Activated CD4-positive, alpha-beta T cell treated with anti-CD3 and anti-CD28 coated beads, Interleukin-2, Interleukin-6, amounts not matched to agents 100 ng/mL and 50 ng/mL, durations not matched to agents 16 hours and 8 hours (primary cell): ENCODE results near the gene OR2A2.
"Not testable (repeated sequence)": the region's sequence is repeated elsewhere in the genome, so short reads cannot be mapped to it uniquely, and the experiment has no call there.

Source experiments
- DNase-seq: peaks from one replicate; pipeline ENCODE4 v3.0.0-alpha.2; 2020

Gene OR2A2, protein sequence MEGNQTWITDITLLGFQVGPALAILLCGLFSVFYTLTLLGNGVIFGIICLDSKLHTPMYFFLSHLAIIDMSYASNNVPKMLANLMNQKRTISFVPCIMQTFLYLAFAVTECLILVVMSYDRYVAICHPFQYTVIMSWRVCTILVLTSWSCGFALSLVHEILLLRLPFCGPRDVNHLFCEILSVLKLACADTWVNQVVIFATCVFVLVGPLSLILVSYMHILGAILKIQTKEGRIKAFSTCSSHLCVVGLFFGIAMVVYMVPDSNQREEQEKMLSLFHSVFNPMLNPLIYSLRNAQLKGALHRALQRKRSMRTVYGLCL

DNA sequence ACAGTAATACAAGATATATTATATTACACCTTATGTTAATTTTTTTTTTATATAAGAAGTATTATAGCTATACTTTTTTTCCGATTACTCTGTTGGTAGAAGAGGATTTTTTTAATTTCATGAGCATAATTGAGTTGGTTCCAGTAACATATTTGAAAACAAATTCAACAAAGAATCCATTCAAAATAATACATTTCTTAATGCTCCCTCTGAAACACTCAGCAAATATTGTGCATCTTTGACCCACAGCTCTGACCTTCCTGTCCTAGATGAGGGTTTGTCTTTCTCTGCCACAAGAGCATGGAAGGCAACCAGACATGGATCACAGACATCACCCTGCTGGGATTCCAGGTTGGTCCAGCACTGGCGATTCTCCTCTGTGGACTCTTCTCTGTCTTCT, at the start of gene OR2A2:
OR2A2 (plus strand) TSS at position 301 of the 400 bp plus-strand sequence; CDS start at position 301, 0 bp downstream.
- DNase-seq, result no peak

DNA sequence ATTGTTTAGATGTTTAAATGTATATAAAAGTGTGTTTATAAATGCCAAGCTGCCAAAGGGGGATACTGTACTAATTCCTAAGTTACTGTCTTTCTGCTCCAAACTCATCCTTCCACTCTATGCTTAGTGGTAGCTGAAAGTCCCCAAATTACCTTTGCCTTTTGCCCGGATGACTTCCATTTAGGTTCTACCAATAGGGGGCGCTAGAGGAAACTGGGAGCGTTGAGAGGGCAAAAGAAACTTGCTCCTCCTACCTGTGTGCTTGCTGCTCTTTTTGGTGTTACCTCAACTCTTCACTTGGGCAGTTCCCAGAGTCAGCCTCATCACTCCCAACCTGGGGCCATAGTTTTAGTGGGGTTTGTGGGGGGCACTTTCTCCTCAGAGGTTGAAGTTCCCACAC, 45.7 kb upstream of the OR2A2 start:
- peak; percentile 21 for DNase-seq

DNA sequence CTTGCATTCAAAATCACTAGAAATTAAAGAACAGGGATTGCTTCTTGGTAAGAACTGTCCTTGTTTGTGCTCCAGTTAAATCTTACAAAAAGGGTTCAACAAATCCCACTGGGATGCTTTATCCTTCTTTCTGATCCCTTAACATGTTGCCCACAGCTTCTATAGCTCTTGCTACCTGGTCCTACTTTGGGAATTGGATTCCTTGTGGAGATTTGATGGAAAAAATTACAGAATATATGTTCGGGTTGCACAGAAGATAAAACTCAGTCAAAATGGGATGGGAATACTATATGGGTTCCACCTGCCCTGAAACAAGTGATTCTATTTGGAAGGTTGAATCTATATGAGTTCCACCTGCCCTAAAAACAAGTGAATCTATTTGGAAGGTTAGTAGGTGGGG, 39.9 kb upstream of the OR2A2 start, which contains the start of gene OR2A25:
OR2A25 (plus strand) TSS at position 301 of the 400 bp plus-strand sequence. CDS start 4,409 bp downstream, outside the sequence.
- DNase-seq, result no peak

DNA sequence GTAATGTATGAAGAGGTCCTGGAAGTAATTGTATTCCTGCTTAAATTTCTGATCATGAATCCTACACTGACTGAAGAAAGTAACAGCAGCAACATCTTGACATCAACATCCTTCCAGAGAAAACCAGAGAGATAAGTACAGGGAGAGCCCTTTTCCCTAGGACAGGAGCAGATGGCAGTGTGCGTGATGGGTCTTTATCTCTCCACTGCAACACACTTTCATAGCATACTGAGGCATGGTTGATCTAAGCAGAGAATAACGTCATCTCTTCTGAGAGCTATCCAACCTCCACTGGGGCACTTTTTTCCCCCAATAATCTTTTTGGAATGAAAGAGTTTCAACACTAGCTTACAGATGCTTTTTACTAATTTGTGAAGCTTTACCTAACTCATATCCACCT, 39.4 kb upstream of the OR2A2 start:
- DNase-seq, result no peak

DNA sequence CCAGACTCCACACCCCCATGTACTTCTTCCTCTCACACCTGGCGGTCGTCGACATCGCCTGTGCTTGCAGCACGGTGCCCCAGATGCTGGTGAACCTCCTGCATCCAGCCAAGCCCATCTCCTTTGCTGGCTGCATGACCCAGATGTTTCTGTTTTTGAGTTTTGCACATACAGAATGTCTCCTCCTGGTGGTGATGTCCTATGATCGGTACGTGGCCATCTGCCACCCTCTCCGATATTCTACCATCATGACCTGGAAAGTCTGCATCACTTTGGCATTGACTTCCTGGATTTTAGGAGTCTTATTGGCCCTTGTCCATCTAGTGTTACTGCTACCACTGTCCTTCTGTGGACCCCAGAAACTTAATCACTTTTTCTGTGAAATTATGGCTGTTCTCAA, 35.0 kb upstream of the OR2A2 start:
- DNase-seq, result no peak

DNA sequence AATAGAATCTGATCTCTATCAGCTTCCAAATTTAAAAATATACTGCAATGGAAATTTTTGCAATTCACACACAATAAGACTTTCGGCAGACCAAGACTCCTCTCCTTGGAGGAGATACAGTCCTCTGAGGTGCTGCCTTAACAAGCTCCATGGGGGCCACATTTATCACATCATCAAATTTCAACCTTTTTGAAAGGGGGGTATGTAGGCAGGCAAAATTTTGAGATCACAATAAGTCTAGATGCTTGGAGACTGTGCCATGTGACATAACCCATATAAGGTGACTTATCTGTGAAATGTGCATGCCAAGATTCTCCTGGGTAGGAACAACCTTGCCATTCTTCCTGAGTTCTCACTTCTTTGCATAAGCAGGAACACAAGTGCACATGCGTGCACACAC, 23.4 kb upstream of the OR2A2 start, which contains the start of gene OR2A12:
OR2A12 (plus strand) TSS at position 301 of the 400 bp plus-strand sequence. CDS start 8,830 bp downstream, outside the sequence.
- no peak for DNase-seq

DNA sequence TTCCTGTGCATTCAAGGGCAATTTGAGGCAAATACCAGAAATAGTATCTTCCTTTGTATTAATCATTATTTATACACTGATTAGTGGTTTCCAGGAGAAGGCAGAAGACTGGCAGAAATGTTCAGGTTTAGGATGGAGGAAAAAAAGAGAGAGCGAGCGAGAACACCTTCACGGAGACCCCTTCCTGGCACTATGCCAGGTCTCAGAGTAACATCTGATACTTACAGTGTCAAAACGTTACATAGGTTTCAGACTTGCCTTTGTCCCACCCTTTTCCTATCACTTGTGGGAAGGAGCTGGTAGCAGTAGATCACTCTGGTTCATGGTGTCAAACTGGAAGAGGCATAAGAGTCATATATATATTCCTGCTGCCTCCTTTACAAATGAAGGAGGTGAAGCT, 22.7 kb upstream of the OR2A2 start:
- no peak for DNase-seq

DNA sequence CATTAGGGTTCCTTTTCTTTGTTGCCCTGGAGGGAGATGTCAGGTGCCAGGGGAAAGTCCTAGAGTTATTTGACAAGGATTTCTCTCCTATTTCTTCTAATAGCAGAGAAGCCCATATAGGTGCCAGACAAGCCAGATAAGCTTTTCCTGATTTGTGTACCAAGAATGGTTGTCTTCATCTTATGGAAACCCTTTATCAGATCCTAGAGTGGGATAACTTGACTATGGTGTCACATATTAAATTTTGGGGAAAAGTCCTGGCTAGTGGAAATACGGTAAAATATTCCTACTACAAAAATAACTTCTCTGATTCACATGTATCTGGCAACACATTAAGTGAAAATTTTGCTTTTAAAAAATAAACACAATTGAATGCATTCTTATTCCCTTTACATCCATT, 22.2 kb upstream of the OR2A2 start:
- no peak for DNase-seq

DNA sequence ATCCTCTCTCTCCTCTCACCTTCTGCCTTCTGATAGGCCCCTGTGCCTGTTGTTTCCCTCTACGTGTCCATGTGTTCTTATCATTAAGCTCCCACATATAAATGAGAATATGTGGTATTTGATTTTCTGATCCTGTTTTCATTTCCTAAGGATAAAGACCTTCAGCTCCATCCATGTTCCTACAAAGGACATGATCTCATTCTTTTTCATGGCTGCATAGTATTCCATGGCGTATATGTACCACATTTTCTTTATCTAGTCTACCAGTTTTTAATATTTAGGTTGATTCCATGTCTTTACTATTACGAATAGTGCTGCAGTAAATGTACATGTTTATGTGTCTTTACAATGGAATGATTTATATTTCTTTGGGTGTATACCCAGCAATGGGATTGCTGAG, 18.7 kb upstream of the OR2A2 start:
- no peak for DNase-seq

DNA sequence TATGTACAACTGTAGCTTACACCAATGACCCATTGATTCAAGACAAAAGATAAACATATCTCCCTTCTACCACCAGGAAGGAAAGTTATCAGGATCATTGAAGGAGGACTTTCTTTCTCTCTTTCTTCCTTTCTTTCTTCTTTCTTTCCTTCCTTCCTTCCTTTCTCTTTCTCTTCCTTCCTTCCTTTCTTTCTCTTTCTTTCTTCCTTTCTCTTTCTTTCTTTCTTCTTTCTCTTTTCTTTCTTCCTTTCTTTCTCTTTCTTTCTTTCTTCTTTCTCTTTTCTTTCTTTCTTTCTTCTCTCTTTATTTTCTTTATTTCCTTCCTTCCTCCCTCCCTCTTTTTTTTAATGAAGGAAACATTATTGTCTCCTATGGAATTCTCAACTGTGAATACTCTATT, 10.6 kb upstream of the OR2A2 start:
- DNase-seq, result no peak

DNA sequence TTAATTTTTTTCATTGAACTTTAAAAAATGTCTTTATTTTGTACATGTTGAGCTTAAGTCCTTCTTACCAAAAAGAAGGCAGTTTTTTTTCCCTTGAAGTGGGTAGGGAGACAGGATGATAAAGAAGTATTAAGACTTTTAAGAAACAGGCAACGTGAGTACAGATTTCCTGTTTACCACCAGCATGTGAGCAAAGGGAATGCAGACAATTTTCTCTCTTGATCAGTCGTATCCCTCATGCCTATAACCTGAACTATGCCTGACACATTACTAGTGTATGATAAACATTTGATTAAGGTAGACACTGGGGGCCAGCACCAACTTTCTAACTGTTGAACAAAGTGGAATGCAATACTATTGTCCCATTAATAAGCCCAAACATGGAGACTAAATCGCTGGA, 8.8 kb upstream of the OR2A2 start:
- no peak for DNase-seq

DNA sequence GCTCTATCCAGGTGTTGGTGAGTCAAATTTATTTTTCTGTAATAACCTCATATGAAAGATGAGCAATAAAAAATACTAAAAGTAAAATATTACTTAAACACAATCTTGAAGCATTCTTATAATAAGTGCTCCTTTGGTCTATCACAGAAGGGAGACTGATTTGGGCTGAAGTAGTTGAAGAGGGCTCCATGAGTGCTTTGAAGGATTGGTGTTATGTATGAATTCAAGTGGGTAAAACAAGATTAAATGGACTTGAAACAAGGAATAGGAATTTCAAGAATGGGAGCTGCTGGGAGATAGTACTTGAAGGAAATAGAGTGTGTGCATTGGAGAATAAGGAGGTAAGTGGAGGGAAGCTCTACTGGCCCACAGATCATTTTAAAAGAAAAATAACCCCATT, 7.3 kb upstream of the OR2A2 start:
- DNase-seq, result no peak

DNA sequence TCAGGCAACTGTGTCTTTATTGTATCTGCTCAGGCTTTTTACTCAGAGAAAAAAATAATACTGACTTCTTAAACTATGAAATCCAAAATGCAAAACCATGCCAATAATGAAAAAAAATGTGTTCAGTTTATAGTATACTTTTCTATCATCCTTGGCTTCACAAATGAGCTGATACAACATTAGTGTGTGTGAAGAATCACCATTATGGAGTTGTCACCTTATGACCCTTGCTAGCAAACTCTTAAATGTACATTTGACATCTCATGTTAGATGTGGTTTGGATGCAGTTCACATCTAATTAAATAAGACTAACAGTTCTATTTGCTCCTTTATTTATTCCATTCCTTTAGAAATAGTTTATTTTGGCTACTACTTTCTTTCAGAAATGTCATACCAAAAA, 4.2 kb upstream of the OR2A2 start:
- DNase-seq, result no peak

DNA sequence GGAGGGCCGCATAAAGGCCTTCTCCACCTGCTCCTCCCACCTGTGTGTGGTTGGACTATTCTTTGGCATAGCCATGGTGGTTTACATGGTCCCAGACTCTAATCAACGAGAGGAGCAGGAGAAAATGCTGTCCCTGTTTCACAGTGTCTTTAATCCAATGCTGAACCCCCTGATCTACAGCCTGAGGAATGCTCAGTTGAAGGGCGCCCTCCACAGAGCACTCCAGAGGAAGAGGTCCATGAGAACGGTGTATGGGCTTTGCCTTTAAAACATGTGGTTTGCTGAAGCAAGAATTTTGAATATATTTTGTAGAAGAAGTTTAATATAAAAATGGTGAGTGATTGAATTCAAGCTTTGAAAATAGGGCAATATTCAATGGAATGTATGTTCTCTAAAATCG, 889 bp downstream of the OR2A2 start:
- no peak for DNase-seq

DNA sequence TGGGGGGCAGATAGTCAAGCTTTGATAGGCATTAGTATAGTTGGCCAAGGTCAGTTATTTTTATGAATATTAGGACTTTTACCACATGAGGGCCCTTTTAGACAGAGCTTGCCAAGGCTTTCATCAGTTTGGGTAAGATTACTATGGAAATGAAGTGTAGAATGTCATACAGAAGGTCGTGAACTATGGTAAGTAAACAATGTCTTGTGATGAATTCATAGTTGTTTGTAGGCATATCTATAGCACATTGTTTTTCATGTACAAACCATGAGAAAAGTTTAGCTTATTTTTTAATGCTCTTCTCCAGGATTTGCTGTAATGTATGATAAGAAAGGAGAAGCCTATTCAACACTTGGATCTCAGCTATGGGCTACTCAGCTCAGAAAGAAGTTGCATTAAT, 4.3 kb downstream of the OR2A2 start:
- no peak for DNase-seq

DNA sequence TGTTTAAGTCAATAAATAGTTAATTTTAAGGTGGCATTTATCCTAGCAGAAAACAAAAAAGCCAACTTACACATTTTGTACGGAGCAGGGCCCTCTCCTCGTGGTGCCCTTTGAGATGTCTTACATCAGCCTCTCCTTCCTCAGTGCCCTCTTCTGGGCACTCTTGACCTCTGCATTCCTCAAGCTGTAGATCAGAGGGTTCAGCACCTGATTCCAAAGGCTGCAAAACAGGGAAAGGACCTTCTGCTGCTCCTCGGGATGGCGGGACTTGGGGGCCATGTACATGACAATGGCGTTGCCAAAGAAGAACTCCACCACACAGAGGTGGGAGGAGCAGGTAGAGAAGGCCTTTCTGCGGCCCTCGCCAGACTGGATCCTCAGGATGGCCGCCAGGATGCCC, 9.0 kb downstream of the OR2A2 start:
- DNase-seq, result no peak

DNA sequence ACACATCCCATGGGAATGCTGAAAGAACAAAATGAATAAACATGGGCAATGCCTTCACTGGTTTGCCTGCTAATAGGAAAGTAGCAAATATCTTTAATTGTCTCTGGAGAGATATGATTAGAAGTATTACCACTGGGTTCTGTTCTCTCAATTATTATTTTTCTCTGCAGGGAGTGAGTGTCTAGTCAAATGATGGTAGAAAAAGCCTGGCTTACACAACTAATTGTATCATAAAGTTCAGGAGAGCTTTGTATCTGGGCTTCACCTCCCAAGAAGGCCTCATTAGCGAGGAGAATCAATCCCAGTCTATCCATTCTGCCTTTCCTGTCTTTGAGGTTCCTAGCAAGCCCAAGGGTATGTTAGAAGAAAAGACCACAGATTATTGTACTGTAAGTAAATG, 13.5 kb downstream of the OR2A2 start, which contains the start of gene OR2A14:
OR2A14 (plus strand) TSS at position 301 of the 400 bp plus-strand sequence. CDS start 5,937 bp downstream, outside the sequence.
- DNase-seq, result no peak

DNA sequence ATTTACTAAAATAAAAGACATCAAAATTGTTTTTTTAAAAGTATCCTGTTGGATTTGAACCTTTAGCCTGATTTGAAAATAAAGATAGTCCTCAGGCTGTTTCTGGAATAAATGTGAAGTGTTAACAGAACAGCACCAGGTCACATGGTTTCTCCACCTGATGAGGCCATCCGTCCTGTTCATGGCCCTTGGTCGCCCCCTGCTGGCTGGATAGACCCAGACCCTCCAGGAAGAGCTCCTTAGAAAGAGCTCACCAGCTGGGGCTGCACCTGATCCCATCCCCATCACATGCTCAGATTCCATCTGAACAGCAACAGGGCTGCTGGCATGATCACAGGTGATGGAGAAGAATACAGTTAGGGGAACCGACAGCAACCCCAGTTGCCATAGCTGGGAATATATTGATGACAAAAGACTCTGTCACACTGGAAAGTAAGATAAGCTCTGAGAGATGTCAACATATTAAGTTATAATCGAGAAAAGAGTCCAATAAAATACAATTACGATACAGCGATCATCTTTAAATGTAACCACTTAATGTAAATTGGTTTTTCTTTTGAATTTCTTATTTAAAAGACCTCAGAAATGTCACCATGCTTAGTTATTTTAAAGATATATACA, 18.4 kb downstream of the OR2A2 start:
- DNase-seq, result peak; percentile 90

DNA sequence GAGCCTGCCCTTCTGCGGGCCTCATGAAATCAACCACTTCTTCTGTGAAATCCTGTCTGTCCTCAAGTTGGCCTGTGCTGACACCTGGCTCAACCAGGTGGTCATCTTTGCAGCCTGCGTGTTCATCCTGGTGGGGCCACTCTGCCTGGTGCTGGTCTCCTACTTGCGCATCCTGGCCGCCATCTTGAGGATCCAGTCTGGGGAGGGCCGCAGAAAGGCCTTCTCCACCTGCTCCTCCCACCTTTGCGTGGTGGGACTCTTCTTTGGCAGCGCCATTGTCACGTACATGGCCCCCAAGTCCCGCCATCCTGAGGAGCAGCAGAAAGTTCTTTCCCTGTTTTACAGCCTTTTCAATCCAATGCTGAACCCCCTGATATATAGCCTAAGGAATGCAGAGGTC, 20.2 kb downstream of the OR2A2 start:
- not testable (repeated sequence) for DNase-seq

DNA sequence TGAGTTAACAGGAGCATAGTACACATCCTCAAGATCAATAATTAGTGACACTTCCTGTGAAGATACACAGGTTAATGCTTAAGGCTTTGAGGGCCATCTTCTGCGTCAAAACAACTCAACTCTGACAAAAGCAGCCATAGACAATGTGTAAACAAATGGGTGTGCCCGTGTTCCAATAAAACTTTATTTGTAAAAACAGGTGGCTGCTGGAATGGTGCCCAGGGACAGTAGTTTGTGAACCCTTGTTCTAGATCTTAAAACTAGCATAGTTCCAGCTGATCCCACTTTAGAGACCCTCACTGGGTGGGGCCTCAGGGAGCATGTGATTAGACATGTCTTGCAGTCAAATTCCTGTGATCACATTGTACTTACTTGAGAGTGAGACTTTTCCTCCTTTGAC, 21.3 kb downstream of the OR2A2 start:
- no peak for DNase-seq

DNA sequence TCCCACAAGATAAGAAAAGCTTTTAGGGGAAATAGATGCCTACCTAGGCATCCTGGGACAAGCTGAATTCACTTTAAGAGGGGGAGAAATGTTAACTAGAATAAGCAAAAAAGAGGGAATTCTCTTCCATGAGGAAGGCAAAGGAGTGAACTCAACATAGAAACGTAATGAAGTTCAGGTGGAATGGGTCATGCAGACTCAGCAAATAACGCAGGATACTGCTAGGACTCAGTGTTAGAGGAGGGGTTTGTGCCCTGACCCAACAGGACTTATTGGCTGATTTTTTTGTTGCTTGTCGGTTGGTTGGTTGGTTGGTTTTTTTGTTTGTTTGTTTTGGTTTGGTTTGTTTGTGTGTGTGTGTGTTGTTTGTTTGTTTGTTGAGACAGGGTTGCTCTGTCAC, 22.9 kb downstream of the OR2A2 start:
- no peak for DNase-seq

DNA sequence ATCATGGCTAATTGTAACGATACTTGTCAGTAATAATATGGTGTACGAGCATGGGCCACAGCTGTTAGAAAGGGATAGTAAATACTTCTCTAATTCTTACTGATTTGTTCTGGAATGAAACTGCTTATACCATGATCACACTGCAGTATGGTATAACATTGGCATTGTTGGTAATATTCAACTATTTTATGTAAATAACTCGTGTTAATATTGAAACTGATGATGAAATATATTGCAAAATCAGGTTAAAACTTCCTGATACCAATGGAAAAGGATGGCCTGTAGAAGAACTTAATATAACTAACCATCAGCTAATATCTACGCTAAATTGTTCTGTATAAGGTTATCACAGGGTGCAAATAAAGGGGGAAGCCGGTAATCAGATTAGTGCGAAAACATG, 23.9 kb downstream of the OR2A2 start:
- DNase-seq, result no peak

DNA sequence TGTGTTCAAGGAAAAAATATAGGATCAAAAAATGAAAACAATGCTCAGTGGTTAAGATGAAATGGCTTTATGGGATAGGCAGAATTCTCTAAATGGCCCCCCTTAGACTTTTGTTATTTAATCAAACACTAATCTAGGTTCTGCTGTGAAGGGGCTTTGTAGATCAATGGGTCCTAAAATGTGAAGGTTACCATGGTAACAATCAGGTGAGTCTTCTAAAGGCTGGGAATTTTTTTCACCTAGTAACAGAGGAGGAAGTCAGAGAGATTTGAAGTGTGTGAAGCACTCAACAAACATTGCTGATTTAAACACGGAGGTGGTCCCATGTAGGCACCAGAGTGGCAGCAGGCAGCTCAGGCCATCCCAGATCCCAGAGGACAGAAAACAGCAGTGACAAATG, 24.7 kb downstream of the OR2A2 start:
- DNase-seq, result no peak

DNA sequence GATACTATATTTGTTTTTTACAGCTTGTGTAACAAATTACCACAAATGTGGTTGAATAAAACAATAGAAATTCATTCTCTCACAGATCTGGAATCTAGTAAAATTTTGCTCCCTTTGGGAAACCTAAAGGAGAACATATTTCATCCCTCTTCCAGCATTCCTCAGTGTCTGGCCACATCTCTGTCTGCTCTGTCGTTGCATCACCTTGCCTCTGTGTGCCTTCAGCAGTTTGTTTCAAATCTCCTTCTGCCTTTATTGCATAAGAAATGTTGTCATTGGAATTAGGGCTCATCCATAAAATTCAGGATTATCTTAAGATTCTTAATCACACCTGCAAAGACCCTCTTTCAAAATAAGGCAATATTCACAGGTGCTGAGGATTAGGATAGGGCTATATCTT, 28.1 kb downstream of the OR2A2 start:
- DNase-seq, result no peak

DNA sequence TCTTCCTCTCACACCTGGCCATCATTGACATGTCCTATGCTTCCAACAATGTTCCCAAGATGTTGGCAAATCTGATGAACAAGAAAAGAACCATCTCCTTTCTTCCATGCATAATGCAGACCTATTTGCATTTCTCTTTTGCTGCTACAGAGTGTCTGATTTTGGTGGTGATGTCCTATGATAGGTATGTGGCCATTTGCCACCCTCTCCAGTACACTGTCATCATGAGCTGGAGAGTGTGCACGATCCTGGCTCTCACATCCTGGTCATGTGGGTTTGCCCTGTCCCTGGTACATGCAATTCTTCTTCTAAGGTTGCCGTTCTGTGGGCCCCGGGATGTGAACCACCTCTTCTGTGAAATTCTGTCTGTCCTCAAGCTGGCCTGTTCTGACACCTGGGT, 32.8 kb downstream of the OR2A2 start:
- no peak for DNase-seq
